Right lobe of liver (tissue), 6 donors: ENCODE measurements around the gene PPP1R2C. TPM values are rescaled to one million over a fixed set of nuclear protein-coding genes. Genes with fewer than 3 reads are reported as not detected.

Experiments
- ATAC-seq, 4 donors: fragments of 200-7000 bp; cut with Tn5 transposase; one replicate each; pipeline ENCODE4 v1.9.1; 2020; ENCODE audit warnings: mild to moderate bottlenecking in 4 of 4, moderate library complexity in 4 of 4
- DNase-seq, 3 donors: peaks; one replicate each; pipeline ENCODE4 v3.0.0-alpha.2; 2020
- H3K27ac ChIP-seq, 3 donors: fragments of 200-600 bp; one replicate each; pipeline ENCODE4 v1.8.0; 2022
- H3K27me3 ChIP-seq, 2 donors: fragments of 200-600 bp; one replicate each; pipeline ENCODE4 v1.8.0; 2022
- H3K36me3 ChIP-seq, 4 donors: fragments of 200-600 bp; sonication (generic) in 1 of 4; one replicate each; pipeline versions ENCODE4 v1.5.1 to v1.8.0; 2017 to 2022; ENCODE audit warnings: control low read depth in 1 of 4
- H3K4me1 ChIP-seq, 4 donors: fragments of 200-600 bp; sonication (generic) in 1 of 4; one replicate each; pipeline versions ENCODE4 v1.5.1 to v1.8.0; 2017 to 2022; ENCODE audit warnings: control low read depth in 1 of 4
- H3K4me3 ChIP-seq, 3 donors: fragments of 200-600 bp; one replicate each; pipeline ENCODE4 v1.8.0; 2022
- H3K9me3 ChIP-seq, 4 donors: fragments of 200-600 bp; sonication (generic) in 1 of 4; one replicate each; pipeline versions ENCODE4 v1.5.1 to v1.8.0; 2017 to 2022; ENCODE audit warnings: control low read depth in 1 of 4
- CTCF ChIP-seq, 4 donors: fragments of 200-600 bp in 3 of 4; fragments of 450-650 bp in 1 of 4; IDR thresholded peaks; one replicate each; pipeline versions ENCODE4 v1.5.1 to v1.8.0; 2016 to 2022; ENCODE audit warnings: antibody characterized with exemption in 4 of 4, mild to moderate bottlenecking in 2 of 4
- POLR2A ChIP-seq: fragments of 450-650 bp; IDR thresholded peaks from one replicate; pipeline ENCODE4 v1.6.1; 2017; ENCODE audit warnings: antibody characterized with exemption, mild to moderate bottlenecking
- WGBS: methylation state at CpG from one replicate; pipeline ENCODE4 v1.1.6; 2018; ENCODE audit warnings: low coverage, low lambda C conversion rate; ENCODE audit not compliant: insufficient coverage; ENCODE audit errors: missing lambda C conversion rate; 5-methylcytosine and 5-hydroxymethylcytosine counted together
- intact Hi-C, 2 donors: fragments of 100-400 bp; cut with DNase I; formaldehyde crosslinking; loops; one replicate each; pipeline versions ENCODE4 v1.11.2 to v1.14.1; 2022
- long read RNA-seq: library from polyadenylated mRNA; unstranded; transcript quantifications from one replicate; pipeline ENCODE4 v2.0.0, GENCODE V29; 2019
- total RNA-seq, 6 experiments: library from RNA; depleted of rRNA in 2 of 6; stranded (reverse); fragments of >200 nt in 2 of 6; fragmentation: NEBNext Ultra II Directional in 3 of 6; extraction: Animal tissue kit (Norgen Biotek cat#: 25700) in 3 of 6; gene quantifications; one replicate each; pipeline versions ENCODE4 v1.1.0 to v1.2.4, GENCODE V29; 2016 to 2023
- donor health status: DM: no; HTN: yes; CAD: no.
- donor health status: DM: no; HTN: no; CAD: no.
- donor health status: DM: no; HTN: no; CAD: no.
- donor health status: DM: no; HTN: yes; CAD: no.
- donor health status: DM: no; HTN: yes; CAD: no.

PPP1R2C gene
- total RNA-seq, result not detected
- long read RNA-seq, result 0 reads

DNA sequence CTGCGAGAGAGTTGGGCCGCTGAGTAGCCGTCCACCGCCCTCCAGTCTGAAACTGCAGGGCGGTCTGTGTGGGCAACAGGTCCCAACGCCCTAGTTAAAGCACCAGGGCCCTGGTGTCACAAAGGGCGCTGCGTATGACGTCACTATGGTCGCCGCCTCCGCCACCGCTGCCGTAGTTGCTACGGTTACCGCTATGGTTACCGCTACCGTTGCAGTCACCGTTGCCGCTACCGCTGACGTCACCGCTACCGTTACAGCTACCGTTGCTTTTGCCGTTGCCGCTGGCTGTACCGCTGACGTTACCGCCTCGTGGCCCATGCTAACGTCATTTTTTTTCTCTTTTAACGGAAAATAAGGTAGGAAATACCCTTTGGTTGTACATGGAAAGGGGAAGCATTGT lies at the start of gene PPP1R2C:
Gene PPP1R2C (minus strand): TSS at position 68 of the 400 bp plus-strand sequence. CDS start 84 bp downstream, outside the sequence.
- H3K4me1 ChIP-seq, result no peaks in the 10 kb centered on the region
- no peak within 1 kb of the TSS for H3K27ac ChIP-seq
- TF ChIP-seq CTCF (IDR thresholded peaks at IDR 0.05), result no peak
- TF ChIP-seq POLR2A, result no peak
- no peak within 1 kb of the TSS for H3K4me3 ChIP-seq
- no peaks in the 10 kb centered on the region for H3K27me3 ChIP-seq
- intact Hi-C loops, result no loop called here
- ATAC-seq (no peak), DNase-seq (no peak)
- no peaks in the 10 kb centered on the region for H3K36me3 ChIP-seq
- H3K9me3 ChIP-seq, result no peaks in the 10 kb centered on the region
- 45% methylated on average over 6 of the region's 33 CpGs for WGBS

GRCh38 chrX:42825201-42825600 lies 47.2 kb upstream of the PPP1R2C start:
- H3K27ac ChIP-seq, result no peak overlapping the region
- intact Hi-C loops, result no loop called here
- H3K27me3 ChIP-seq, result no peaks in the 10 kb centered on the region
- H3K36me3 ChIP-seq, result no peaks in the 10 kb centered on the region
- H3K4me3 ChIP-seq, result no peak overlapping the region
- TF ChIP-seq POLR2A (no peak), CTCF (IDR thresholded peaks at IDR 0.05) (no peak)
- 73% methylated on average over 3 of the region's 3 CpGs for WGBS
- no peaks in the 10 kb centered on the region for H3K4me1 ChIP-seq
- no peak for ATAC-seq
- no peaks in the 10 kb centered on the region for H3K9me3 ChIP-seq
- DNase-seq, result no peak

- Histone ChIP-seq H3K27me3 (no peaks in the 10 kb centered on the region), H3K4me3 (no peak overlapping the region), H3K27ac (no peak overlapping the region), H3K4me1 (no peaks in the 10 kb centered on the region), H3K9me3 (no peaks in the 10 kb centered on the region), H3K36me3 (no peaks in the 10 kb centered on the region)
- DNase-seq, result no peak
- WGBS, result 68% methylated on average over 5 of the region's 5 CpGs
- TF ChIP-seq CTCF (IDR thresholded peaks at IDR 0.05) (no peak), POLR2A (no peak)
- no peak for ATAC-seq
- intact Hi-C loops, result no loop called here
Observed at GRCh38 chrX:42824541-42824940, 46.6 kb upstream of the PPP1R2C start.

GRCh38 chrX:42823443-42823842 lies 45.5 kb upstream of the PPP1R2C start:
- H3K9me3 ChIP-seq, result peaks cover 0 to 3% (median 0%) of the 10 kb centered on the region in 4 donors
- no peaks in the 10 kb centered on the region for H3K4me1 ChIP-seq
- no peak overlapping the region for H3K27ac ChIP-seq
- H3K36me3 ChIP-seq, result no peaks in the 10 kb centered on the region
- no peak for TF ChIP-seq CTCF (IDR thresholded peaks at IDR 0.05)
- TF ChIP-seq POLR2A, result no peak
- H3K27me3 ChIP-seq, result no peaks in the 10 kb centered on the region
- DNase-seq, result no peak
- 38% methylated on average over 1 of the region's 1 CpG for WGBS
- ATAC-seq, result no peak
- intact Hi-C loops, result no loop called here
- H3K4me3 ChIP-seq, result no peak overlapping the region
